Natural killer cell (primary cell): ENCODE results near the gene SYS1. TPM values are rescaled to one million over a fixed set of nuclear protein-coding genes. Genes with fewer than 3 reads are reported as not detected.

Experiments used
- ATAC-seq, 3 donors: fragments of 150-1000 bp in 2 of 3; fragments of 200-7000 bp in 1 of 3; cut with Tn5 transposase; 1 replicate in 1 of 3; 2 replicates in 2 of 3; pipeline ENCODE4 v1.10.0; 2021; ENCODE audit warnings: mild to moderate bottlenecking in 2 of 3, moderate library complexity in 2 of 3
- DNase-seq, 2 donors: peaks; one replicate each; pipeline versions ENCODE4 v3.0.0 to v3.0.0-alpha.2; 2013 to 2021; ENCODE audit warnings: mixed read lengths in 1 of 2
- H3K27ac ChIP-seq: one replicate; pipeline ENCODE4 v1.5.1; 2013; ENCODE audit warnings: mild to moderate bottlenecking, low read length
- H3K27me3 ChIP-seq: one replicate; pipeline ENCODE4 v1.6.1; 2013; ENCODE audit warnings: low read length; ENCODE audit not compliant: control insufficient read depth, insufficient read depth
- H3K36me3 ChIP-seq: one replicate; pipeline ENCODE4 v1.6.1; 2013; ENCODE audit warnings: low read length; ENCODE audit not compliant: control insufficient read depth, insufficient read depth
- H3K4me1 ChIP-seq: one replicate; pipeline ENCODE4 v1.6.1; 2013; ENCODE audit warnings: low read length; ENCODE audit not compliant: control insufficient read depth, insufficient read depth
- H3K4me3 ChIP-seq: one replicate; pipeline ENCODE4 v1.5.1; 2013; ENCODE audit warnings: low read length
- H3K9me3 ChIP-seq: one replicate; pipeline ENCODE4 v1.6.1; 2013; ENCODE audit warnings: low read length; ENCODE audit not compliant: control insufficient read depth, insufficient read depth
- H3K27ac Mint-ChIP-seq, 2 donors: one replicate each; pipeline ENCODE4 v1.8.0; 2022; ENCODE audit warnings: mild to moderate bottlenecking in 2 of 2, mixed read lengths in 2 of 2, moderate library complexity in 1 of 2
- H3K27me3 Mint-ChIP-seq, 2 donors: one replicate each; pipeline ENCODE4 v1.8.0; 2022; ENCODE audit warnings: low read depth in 2 of 2, mixed read lengths in 2 of 2
- H3K36me3 Mint-ChIP-seq: one replicate; pipeline ENCODE4 v1.8.0; 2022; ENCODE audit warnings: mixed read lengths
- H3K4me1 Mint-ChIP-seq, 2 donors: one replicate each; pipeline ENCODE4 v1.8.0; 2022; ENCODE audit warnings: mixed read lengths in 2 of 2
- H3K4me3 Mint-ChIP-seq: one replicate; pipeline ENCODE4 v1.8.0; 2022; ENCODE audit warnings: mild to moderate bottlenecking, moderate library complexity, mixed read lengths
- H3K9me3 Mint-ChIP-seq, 2 donors: one replicate each; pipeline ENCODE4 v1.8.0; 2022; ENCODE audit warnings: mixed read lengths in 2 of 2
- CTCF ChIP-seq: fragments of 200-600 bp; IDR thresholded peaks from one replicate; pipeline ENCODE4 v1.8.0; 2022; ENCODE audit warnings: antibody characterized with exemption
- WGBS: methylation state at CpG from one replicate; pipeline ENCODE4 v1.1.7; 2013; ENCODE audit warnings: missing lambda C conversion rate; ENCODE audit not compliant: insufficient coverage; 5-methylcytosine and 5-hydroxymethylcytosine counted together
- intact Hi-C: fragments of 100-400 bp; cut with micrococcal nuclease; formaldehyde crosslinking; loops from one replicate; pipeline ENCODE4 v1.14.2; 2022
- total RNA-seq, 4 donors: library from RNA; stranded (reverse); fragments of 120-200 nt in 1 of 4; gene quantifications; one replicate each; pipeline versions ENCODE4 v1.2.3 to v1.2.4, GENCODE V29; 2013 to 2022

Gene SYS1
- total RNA-seq, 3 donors from 2014 or later (not counting 1 experiment from before 2014, with no cell fraction given) = 73.8 to 77.4 (median 74.0) TPM

- H3K27ac ChIP-seq = no peak overlapping the region
- Mint-ChIP-seq H3K27ac (no peak overlapping the region), H3K27me3 (no peaks in the 10 kb centered on the region), H3K36me3 (no peaks in the 10 kb centered on the region), H3K9me3 (no peaks in the 10 kb centered on the region), H3K4me3 (no peak overlapping the region), H3K4me1 (no peaks in the 10 kb centered on the region)
- no peaks in the 10 kb centered on the region for H3K36me3 ChIP-seq
- intact Hi-C loops = no loop called here
- no peaks in the 10 kb centered on the region for H3K27me3 ChIP-seq
- WGBS = 84% methylated on average over 3 of the region's 3 CpGs
- no peak for ATAC-seq
- no peak for TF ChIP-seq CTCF
- peaks cover 5% of the 10 kb centered on the region for H3K4me1 ChIP-seq
- no peak for DNase-seq
- no peaks in the 10 kb centered on the region for H3K9me3 ChIP-seq
- no peak overlapping the region for H3K4me3 ChIP-seq
Measured at GRCh38 chr20:45341579-45341938, 21.4 kb upstream of the SYS1 start.

- Histone ChIP-seq H3K27ac (no peak overlapping the region), H3K36me3 (no peaks in the 10 kb centered on the region), H3K4me1 (peaks cover 7% of the 10 kb centered on the region), H3K9me3 (no peaks in the 10 kb centered on the region), H3K27me3 (no peaks in the 10 kb centered on the region), H3K4me3 (no peak overlapping the region)
- Mint-ChIP-seq H3K4me1 (no peaks in the 10 kb centered on the region), H3K4me3 (no peak overlapping the region), H3K27me3 (no peaks in the 10 kb centered on the region), H3K27ac (no peak overlapping the region), H3K36me3 (no peaks in the 10 kb centered on the region), H3K9me3 (no peaks in the 10 kb centered on the region)
- 78% methylated on average over 16 of the region's 16 CpGs for WGBS
- intact Hi-C loops = no loop called here
- TF ChIP-seq CTCF = no peak
- DNase-seq = no peak
- ATAC-seq = no peak
Measured at GRCh38 chr20:45341939-45342854, 20.8 kb upstream of the SYS1 start.

GRCh38 chr20:45342855-45343531, 20.0 kb upstream of the SYS1 start:
- Mint-ChIP-seq H3K4me1 (peaks cover 0 to 8% of the 10 kb centered on the region in 2 donors), H3K4me3 (no peak overlapping the region), H3K27ac (no peak overlapping the region), H3K27me3 (no peaks in the 10 kb centered on the region), H3K36me3 (no peaks in the 10 kb centered on the region), H3K9me3 (no peaks in the 10 kb centered on the region)
- no peaks in the 10 kb centered on the region for H3K36me3 ChIP-seq
- no peaks in the 10 kb centered on the region for H3K27me3 ChIP-seq
- DNase-seq (no peak), ATAC-seq (no peak)
- TF ChIP-seq CTCF = no peak
- 85% methylated on average over 6 of the region's 6 CpGs for WGBS
- peaks cover 15% of the 10 kb centered on the region for H3K4me1 ChIP-seq
- H3K4me3 ChIP-seq = no peak overlapping the region
- no peak overlapping the region for H3K27ac ChIP-seq
- intact Hi-C loops = no loop called here
- no peaks in the 10 kb centered on the region for H3K9me3 ChIP-seq
